Transverse colon (tissue), 4 donors: ENCODE measurements around the gene MED29.

Source experiments
- CTCF ChIP-seq, 5 experiments: fragments of 200-600 bp in 3 of 5; fragments of 450-650 bp in 2 of 5; sonication (generic) in 3 of 5; IDR thresholded peaks; 1 replicate in 2 of 5; 2 replicates in 3 of 5; pipeline ENCODE4 v1.5.1; 2016 to 2017; ENCODE audit warnings: antibody characterized with exemption in 5 of 5, inconsistent platforms in 3 of 5, mild to moderate bottlenecking in 2 of 5, moderate library complexity in 1 of 5
- EP300 ChIP-seq: sonication (generic); formaldehyde crosslinking; IDR thresholded peaks from one replicate; pipeline ENCODE4 v1.6.1; 2017; ENCODE audit warnings: antibody characterized with exemption, low read depth
- POLR2A ChIP-seq: fragments of 450-650 bp; IDR thresholded peaks from one replicate; pipeline ENCODE4 v1.6.1; 2016; ENCODE audit warnings: antibody characterized with exemption, mild to moderate bottlenecking, moderate library complexity
- POLR2AphosphoS5 ChIP-seq, 3 donors: sonication (generic); formaldehyde crosslinking; IDR thresholded peaks; one replicate each; pipeline ENCODE4 v1.6.1; 2016; ENCODE audit warnings: antibody characterized with exemption in 3 of 3

- TF ChIP-seq CTCF (IDR thresholded peaks at IDR 0.05) (peak; percentile 83 to 97 (median 91)), EP300 (no peak), POLR2AphosphoS5 (IDR thresholded peaks at IDR 0.05) (peak; percentile 87 to 95 (median 93)), POLR2A (peak; percentile 95)
Measured at GRCh38 chr19:39412100-39412866, 21.1 kb downstream of the MED29 start, which contains the start of gene PLEKHG2.
